ENCODE data around the gene LRRC31.

The LRRC31 gene

DNA sequence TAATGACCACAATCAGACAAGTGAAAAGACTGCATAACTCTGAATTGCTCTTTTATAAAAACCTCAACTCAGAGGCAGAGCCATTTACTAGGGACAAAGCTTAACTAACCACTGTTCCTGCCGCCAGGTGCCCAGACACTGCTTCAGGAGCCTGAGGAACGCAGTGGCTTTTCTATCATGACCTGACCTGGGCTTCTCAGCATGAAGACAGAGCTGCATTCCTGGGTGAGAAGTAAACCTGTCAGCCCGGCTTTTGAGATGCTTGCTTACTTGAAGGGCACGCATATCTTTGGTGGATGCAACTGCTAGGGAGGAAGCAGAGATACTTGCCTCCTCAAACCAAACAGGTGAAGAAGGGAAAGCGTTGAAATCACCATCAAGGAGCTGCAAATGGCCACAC, 7.9 kb downstream of the LRRC31 start:
- DNase-seq = no peak

DNA sequence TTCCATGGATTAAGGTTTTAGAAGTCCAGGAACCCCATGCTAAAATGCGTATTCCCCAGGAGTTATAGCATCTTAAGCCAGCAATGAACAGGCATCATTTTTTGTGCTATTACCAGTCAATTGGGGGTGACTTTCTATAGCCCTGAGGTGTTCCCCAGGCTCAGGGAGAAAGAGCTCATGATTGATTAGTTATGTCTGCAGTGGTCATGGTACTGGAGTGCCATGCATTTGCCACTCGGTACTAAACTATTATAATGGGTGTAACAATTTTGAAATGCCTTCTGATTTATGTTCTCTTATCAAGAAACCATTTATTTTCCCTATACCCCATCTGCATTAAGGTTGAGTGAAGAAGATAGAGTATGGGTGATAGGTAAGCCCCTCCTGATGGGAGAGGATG, 11.9 kb downstream of the LRRC31 start:
- no peak for DNase-seq

DNA sequence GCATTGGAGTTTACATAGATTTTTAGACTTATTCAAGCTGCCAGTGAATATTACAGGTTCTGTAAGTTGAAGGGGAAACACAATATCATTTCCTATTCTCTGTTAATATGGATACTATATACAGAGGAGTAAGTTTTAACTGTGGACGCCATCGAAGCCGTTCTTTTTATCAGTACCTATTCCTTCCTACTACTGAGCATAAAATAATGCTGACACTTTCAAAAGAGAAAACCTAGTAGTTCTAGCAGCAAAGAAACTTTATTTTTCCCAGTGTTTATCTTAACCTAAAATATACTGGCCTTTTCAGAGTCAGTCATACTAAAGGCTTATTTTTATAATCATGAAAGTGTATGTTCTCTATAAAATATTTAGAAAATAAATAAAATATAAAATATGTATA, 14.2 kb downstream of the LRRC31 start:
- no peak for DNase-seq

DNA sequence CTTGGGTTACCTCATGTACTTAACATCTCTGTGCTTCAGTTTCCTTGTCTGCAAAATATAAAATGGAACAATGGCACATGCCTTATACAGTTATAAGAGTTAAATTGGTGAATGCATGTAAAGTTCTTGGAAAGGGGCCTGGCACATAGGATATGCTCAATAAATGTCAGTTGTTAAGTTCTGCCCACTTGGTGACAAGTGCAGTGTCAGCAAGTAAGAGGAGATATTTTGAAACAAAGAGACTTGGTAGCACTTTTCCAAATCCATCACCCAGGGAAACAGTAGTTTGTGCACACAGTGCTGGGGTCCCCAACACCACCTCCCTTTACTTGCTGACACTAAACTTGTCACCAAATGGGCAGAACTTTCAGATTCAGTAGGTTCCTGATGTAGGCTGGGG, 19.1 kb downstream of the LRRC31 start:
- no peak for DNase-seq

DNA sequence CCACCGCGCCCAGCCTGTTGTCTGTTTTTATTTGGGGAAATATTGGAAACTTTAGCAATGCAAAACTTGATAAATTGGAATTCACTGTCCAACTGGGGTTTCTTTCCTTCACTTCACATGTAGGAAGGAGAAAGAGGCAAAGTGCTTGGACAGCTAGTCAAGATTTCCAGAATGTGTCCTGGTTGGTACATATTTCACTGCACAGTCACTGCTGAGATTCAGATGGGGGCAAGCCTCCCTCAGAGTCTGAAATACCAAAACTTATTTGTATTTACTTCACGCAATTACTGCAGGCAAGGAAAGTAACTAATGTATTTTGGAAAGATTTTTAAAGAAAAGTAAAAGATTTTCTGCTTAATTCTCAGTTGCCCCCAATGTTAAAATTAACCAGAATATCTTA, 21.0 kb downstream of the LRRC31 start:
- no peak for DNase-seq

DNA sequence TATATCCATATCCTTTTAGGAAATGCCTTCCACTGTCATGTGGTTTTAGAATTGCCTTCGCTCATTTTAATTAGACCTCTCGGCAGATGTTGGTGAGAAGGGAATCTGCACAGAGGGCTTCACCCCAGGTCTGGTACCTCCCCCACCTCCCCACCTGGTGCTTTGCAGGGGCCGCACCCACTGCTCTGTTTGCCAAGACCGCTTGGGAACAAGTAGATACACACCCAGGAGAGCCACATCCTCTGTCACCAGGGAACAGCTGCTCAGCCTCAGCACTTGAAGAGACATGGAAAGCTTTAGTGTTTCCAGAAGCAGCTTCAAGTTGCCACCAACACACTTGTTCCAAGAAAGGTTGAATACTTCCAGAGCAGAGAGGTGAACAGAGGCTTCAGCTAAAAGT, 21.8 kb downstream of the LRRC31 start:
- DNase-seq = no peak

DNA sequence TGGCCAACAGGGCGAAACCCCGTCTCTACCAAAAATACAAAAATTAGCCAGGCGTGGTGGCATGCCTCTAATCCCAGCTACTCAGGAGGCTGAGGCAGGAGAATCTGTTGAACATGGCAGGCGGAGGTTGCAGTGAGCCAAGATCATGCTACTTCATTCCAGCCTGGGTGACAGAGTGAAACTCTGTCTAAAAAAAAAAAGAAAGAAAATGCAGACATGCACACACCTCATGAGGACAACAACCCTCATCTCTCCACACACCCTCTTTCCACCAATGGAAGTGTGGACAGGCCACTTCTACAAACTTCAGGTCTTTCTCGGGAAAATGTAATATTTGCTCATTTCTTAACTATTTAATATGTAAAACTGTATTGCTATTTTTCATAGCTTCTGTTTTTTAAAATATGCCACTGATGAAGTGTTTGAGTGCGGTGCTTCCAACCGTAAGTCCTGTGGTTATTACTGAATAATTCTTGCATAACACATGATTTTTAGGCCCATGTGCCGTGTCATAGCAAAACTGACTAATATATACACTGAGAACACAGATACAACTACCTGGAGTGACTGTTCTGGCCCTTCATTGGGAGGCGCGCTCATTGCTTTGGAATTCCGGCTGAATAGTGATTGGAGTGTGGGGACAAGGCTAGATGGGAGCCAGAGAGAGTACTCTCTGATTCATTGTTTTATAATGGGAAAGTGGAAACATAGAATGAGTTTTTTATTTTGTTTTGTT, 23.1 kb downstream of the LRRC31 start:
- no peak for DNase-seq

DNA sequence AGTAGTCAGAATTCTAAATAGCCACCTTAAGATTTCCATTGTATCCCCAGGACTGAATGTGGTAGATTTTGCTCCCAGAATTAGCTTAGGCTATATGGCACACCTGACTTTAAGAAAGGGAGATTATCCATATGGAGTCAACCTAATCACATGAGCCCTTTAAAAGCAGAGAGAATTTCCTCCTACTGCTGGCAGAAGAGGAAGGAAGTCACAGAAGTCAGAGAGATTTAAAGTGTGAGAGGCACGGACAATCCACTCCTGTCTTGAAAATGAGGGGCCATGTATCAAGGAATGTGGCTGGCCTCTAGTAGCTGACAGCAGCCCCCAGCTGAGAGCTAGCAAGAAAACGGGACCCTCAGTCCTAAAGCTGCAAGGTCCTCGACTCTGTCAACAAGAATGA, 26.8 kb downstream of the LRRC31 start:
- no peak for DNase-seq

DNA sequence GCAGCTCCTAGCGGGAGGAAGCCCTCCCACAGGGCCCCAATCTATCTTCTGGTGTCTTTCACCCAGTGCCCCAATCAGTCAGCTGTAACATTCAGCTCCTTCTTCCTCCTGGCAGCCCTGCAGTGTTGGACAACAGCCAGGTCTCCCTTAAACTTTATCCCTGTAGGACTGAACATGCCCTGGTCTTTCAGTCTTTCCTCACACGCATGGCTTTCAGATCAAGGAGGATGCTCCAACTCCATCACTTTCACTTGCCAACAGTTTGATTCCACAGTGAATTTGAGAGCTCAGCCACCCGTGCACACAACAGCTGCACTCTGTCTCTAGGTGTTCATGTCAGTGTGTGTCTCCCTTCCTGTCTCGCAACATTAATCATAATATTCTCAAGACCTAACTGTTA, 28.6 kb downstream of the LRRC31 start:
- no peak for DNase-seq

DNA sequence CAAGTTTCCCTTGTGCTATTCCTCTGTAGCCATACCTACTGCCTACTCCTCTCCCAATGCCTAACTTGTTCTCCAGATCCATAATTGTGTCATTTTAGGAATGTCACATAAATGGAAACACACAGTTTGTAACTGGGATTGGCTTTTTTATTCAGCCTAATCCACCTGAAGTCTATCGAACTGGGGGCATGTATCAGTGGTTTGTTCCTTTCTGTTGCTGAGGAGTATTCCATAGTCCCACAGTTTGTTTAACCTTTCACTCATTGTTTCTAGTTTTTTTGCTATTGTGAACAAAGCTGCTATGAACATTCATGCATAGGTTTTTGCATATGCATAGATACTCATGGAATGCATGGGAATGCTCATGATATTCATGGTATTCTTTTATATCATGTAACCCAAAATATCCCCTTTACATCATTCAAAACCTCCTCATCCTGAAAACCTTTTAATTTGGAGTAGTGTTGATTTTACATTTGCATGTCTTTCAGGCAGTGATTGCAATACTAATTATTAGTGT, 31.2 kb downstream of the LRRC31 start:
- no peak for DNase-seq

DNA sequence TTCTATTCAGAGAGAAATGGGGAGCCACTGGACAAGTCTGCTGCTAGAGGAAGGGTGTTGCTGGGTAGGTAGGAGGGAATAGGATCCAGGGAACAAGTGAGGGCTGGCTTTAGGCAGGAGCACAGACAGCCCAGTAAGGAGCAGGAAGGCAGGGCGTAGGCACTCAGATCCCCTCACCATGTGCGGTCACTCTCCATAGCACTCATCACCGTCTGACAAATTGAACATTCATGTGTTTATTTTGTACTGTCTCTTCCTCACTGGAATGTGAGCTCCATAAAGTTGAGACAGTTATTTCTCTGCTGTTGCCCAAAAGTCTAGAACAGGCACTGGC, 32.8 kb downstream of the LRRC31 start:
- DNase-seq = no peak

DNA sequence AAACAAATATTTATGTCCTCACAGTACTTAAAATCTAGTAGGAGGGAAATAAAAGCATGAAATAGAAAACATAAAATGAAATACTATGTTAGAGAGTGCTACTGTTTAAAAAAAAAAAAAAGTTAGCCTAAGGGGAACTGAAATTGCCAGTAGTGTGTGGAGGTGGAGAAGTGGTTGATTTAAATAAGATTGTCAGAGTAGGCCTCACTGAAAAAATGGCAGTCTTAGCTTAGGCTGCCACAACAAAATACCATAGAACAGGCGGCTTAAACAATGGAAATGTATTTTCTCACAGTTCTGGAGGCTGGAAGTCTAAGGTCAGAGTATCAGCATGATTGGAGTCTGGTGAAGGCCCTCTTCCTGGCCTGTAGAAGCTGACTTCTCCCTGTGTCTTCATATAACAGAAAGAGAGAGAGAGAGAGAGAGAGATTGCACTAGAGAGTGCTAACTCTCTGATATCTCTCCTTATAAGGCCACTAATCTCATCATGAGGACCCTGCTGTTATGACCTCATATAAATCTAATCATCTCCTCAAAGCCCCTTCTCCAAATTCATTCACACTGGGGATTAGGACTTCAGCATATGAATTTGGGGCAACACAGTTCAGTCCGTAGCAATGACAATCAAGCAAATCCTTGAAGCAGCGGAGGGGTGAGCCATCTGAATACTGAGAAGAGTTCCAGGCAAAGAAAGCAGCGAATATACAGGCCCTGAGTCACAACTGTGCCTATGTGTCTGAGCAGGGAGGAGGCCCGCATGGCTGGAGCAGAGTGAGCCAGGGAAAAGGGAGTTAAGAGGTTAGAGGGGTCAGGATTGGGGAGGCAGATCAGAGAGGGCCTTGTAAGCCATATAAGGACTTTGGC, 33.4 kb downstream of the LRRC31 start:
- no peak for DNase-seq

DNA sequence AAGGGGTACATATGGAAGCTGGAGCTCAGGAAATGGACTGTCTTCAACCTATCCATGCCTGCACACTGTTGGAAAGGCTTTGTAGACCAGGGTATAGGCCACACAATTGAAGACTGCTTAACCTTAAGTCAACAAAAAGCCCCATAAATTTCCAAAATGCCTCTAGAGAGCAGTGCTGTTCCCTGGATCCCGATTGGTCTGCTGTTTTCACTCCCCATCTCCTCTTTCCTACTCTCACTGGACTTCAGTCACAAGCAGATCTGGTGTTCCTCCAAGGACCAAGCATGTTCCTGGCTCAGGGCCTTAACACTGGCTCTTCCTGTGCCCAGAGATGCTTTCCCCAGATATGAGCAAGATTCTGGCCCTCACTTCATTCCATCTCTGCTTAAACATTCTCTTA, 34.2 kb downstream of the LRRC31 start:
- no peak for DNase-seq

DNA sequence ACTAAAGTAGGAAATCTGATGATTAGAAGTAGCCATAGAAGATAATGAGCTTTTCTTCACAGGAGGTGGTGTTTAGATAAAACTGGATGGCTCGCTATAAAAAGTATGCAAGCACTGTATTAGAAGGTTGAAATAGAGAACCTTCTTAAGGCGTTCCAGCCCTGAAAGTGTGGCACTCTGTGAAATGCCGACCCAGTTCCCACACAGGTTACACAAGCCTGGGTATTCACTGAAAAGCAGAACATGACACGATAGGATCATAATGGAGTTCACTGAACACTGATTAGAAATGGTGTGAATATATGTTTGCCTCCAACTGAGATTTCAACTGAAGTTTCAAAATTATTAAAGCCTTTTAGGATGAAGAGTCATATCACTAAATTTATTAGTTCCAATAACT, 42.0 kb downstream of the LRRC31 start:
- DNase-seq = no peak

DNA sequence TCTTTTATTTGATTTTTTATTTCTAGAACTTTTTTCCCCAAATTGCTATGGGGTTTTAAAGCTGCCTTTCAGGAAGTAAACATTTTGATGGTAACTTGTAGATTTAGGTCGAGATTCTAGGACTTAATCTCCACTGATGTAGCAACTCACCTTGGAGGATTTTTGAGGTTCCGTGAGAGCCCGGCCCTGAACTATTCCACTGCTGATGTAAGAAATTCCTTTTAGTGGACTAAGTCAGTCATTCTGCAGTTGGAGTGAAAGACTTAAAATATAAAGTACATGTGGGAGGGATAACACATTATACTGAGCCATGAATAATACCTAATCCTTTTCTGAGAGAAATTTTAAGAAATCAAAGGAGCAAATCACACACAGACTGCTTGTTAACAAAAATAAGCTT, 44.4 kb downstream of the LRRC31 start:
- DNase-seq = no peak

DNA sequence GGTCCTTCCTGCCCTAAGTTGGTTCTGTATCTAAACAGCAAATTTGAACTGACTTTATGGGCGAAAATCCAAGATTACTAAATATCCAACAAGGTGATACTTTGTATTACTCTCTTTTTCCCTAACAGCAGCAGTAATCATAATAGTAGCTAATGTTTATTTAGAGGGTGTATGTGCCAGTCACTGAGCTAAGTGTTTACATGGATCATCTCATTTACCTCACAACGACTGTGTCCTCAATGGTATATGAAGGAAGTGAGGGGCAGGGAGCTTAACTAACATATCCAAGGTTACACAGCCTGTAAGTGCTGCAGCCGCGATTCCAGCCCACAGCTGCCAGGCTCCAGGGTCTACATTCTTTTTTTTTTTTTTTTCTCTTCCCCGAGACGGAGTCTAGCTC, 46.8 kb downstream of the LRRC31 start:
- DNase-seq = no peak

DNA sequence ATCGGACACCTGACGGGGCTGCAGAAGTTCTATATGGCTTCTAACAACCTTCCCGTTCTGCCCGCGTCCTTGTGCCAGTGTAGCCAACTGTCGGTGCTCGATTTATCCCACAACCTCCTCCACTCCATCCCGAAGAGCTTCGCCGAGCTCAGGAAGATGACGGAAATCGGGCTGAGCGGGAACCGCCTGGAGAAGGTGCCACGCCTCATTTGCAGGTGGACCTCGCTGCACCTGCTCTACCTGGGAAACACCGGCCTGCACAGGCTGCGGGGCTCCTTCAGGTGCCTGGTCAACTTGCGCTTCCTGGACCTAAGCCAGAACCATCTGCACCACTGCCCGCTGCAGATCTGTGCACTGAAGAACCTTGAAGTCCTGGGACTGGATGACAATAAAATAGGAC, 47.2 kb downstream of the LRRC31 start:
- DNase-seq = no peak

DNA sequence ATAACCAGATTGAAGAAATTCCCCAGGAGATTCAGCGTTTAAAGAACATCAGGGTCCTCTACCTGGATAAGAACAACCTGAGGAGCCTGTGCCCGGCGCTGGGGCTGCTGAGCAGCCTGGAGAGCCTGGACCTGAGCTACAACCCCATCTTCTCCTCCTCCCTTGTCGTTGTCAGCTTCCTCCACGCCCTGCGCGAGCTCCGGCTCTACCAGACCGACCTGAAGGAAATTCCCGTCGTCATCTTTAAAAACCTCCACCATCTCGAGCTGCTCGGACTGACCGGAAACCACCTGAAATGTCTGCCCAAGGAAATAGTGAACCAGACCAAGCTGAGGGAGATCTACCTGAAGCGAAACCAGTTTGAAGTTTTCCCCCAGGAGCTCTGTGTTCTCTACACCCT, 47.6 kb downstream of the LRRC31 start:
- no peak for DNase-seq

DNA sequence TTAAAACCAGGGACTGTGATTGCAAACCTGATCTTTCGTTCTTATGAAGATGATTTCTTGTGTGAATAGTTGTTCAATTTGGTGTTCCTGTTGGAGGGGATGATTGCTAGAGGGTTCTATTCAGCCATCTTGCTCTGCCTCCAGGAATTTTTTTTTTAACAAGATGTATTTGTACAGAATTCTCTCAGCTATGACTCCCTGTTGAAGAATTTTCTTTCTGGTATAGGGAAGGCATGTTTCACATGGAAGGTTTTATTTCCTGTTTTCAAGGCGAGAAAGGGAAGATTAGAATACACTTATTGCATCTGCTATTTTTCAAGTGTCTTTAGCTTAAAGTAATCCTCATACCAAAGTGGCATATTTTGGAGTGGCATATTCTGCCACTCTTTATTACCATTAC, 51.4 kb downstream of the LRRC31 start:
- DNase-seq = no peak

DNA sequence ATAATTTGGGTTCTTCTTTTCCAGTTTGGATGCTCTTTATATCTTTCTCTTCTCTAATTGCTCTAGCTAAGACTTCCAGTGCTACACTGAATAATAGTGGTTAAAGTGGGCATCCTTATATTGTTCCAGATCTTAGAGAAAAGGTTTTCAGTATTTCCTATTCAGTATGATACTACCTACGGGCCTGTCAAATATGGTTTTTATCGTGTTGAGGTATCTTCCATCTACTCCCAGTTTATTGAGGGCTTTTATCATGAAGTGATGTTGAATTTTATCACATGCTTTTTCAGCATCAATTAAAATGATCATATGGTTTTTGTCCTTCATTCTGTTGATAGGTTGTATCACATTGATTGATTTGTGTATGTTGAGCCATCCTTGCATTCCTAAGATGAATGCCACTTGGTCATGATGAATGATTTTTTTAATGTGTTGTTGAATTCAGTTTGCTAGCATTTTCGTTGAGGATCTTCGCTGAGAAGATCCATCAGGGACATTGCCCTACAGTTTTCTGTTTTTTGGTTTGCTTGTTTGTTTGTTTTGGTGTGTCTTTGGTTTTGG, 54.1 kb downstream of the LRRC31 start:
- no peak for DNase-seq

DNA sequence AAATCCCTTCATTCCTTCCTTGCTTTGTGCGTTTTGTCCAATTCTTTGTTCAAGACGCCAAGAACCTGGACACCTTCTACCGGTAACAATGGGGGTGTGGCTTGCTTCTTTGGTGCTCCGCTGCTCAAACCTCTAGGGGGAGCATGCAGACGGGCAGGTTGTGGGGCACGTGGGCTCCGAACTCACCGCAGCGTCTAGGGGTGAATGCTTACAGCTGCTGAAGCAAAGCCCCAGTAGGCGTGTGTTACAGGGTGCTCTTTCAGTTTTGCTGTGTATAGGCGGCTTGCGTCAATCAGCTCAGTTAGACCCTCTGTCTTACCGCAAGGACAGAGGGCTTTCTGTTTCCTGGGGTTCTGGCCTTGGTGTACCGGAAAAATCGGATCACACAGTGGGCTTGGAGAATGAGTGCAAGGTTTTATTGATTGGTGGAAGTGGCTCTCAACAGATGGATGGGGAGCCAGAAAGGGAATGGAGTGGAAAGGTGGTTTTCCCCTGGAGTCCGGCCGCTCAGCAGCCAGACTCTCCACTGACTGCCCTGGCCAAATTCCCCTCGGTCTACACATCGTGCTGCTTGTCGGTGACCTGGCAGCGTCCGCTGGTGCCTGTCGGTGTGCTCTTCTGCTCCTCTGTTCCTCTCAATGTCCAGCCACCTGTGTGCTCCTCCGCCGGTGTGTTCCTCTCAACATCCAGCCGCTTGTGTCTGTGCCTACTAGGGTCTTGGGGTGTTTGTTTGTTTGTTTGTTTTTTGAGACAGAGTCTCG, 55.8 kb downstream of the LRRC31 start:
- DNase-seq = peak; percentile 15 to 60 (median 36)

DNA sequence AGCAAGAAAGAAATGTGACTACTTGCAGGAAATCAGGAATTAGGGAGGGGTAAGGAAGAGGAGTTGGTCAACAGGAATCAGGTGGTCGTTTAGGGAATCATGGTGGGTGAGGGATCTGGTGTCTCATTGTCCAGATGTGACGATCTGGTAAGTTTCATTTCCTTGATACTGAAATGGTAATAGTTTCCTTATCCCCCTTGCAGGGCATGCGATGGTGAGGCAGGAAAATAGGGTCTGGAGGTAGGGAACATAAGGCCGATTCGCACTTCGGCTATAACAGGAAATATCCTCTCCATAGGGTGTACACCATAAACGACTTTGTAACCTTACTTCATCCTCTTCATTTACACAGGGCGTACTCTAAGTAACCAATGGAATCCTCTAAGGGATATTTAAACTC, 56.5 kb downstream of the LRRC31 start:
- DNase-seq = no peak
